H1 (cell line): ENCODE measurements around the gene PDK2. TPM values are rescaled to one million over a fixed set of nuclear protein-coding genes. Genes with fewer than 3 reads are reported as not detected.

Experiments
- CTCF ChIA-PET: fragments of 300-600 bp; sonication (Branson Sonifier 250); formaldehyde crosslinking; loops from one replicate; lab custom pipeline; 2021; ENCODE audit not compliant: partially characterized antibody; lab: Charles Lee
- POLR2A ChIA-PET: fragments of 300-600 bp; sonication (Branson Sonifier 250); formaldehyde crosslinking; loops from one replicate; lab custom pipeline; 2021; ENCODE audit warnings: inconsistent platforms; ENCODE audit not compliant: partially characterized antibody; lab: Charles Lee
- DNase-seq, 2 experiments: peaks; one replicate each; pipeline versions ENCODE4 v3.0.0 to v3.0.0-alpha.2; 2010 to 2022; ENCODE audit warnings: low spot score in 2 of 2, low read depth in 1 of 2, mixed read lengths in 1 of 2
- FAIRE-seq: peaks from 2 replicates; lab custom pipeline; 2011; peaks lifted over from hg19 to GRCh38; lab: Jason Lieb, UNC
- H2AFZ ChIP-seq: 2 replicates; pipeline ENCODE4 v1.8.1; 2012; ENCODE audit warnings: low read length, inconsistent platforms
- H2AK5ac ChIP-seq: 2 replicates; pipeline ENCODE4 v1.6.1; 2013; ENCODE audit warnings: low read depth, low read length
- H2BK120ac ChIP-seq: replicated peaks from 2 replicates; pipeline ENCODE3; 2013; ENCODE audit warnings: low read depth, low read length, inconsistent platforms
- H2BK12ac ChIP-seq: 2 replicates; pipeline ENCODE4 v1.6.1; 2013; ENCODE audit warnings: low read depth, low read length
- H2BK15ac ChIP-seq: 2 replicates; pipeline ENCODE4 v1.6.1; 2013; ENCODE audit warnings: low read length
- H2BK20ac ChIP-seq: 2 replicates; pipeline ENCODE4 v1.6.1; 2013; ENCODE audit warnings: low read length
- H2BK5ac ChIP-seq: 2 replicates; pipeline ENCODE4 v1.6.1; 2013; ENCODE audit warnings: low read depth, low read length
- H3K14ac ChIP-seq: 2 replicates; pipeline ENCODE4 v1.6.1; 2013; ENCODE audit warnings: inconsistent platforms; ENCODE audit not compliant: insufficient read length
- H3K18ac ChIP-seq: 2 replicates; pipeline ENCODE4 v1.6.1; 2013; ENCODE audit warnings: low read length; ENCODE audit errors: extremely low read depth
- H3K23ac ChIP-seq: 2 replicates; pipeline ENCODE4 v1.6.1; 2013; ENCODE audit warnings: inconsistent platforms; ENCODE audit not compliant: insufficient read length
- H3K23me2 ChIP-seq: 2 replicates; pipeline ENCODE4 v1.6.1; 2013; ENCODE audit warnings: low read depth, low read length
- H3K27ac ChIP-seq: 2 replicates; pipeline ENCODE4 v1.6.1; 2011; ENCODE audit warnings: low read depth, low read length, inconsistent platforms
- H3K27me3 ChIP-seq, 4 experiments: replicated peaks in 1 of 4; 1 replicate in 1 of 4; 2 replicates in 3 of 4; pipeline versions ENCODE4 v1.6.1 to v1.8.1; 2011 to 2013; ENCODE audit warnings: low read length in 3 of 4, mild to moderate bottlenecking in 3 of 4, inconsistent platforms in 2 of 4, mixed read lengths in 2 of 4, moderate library complexity in 1 of 4; ENCODE audit not compliant: control insufficient read depth in 3 of 4, insufficient read depth in 3 of 4; ENCODE audit errors: extremely low read depth in 1 of 4
- H3K36me3 ChIP-seq, 4 experiments: 2 replicates each; pipeline versions ENCODE4 v1.6.1 to v1.8.1; 2011 to 2013; ENCODE audit warnings: mild to moderate bottlenecking in 4 of 4, low read length in 3 of 4, moderate library complexity in 2 of 4, control low read depth in 1 of 4, inconsistent platforms in 1 of 4; ENCODE audit not compliant: insufficient read depth in 4 of 4, control insufficient read depth in 2 of 4
- H3K4ac ChIP-seq: replicated peaks from 2 replicates; pipeline ENCODE3; 2013; ENCODE audit warnings: low read length, low read depth, mixed read lengths, inconsistent platforms; ENCODE audit not compliant: insufficient read length
- H3K4me1 ChIP-seq, 4 experiments: replicated peaks in 1 of 4; 1 replicate in 1 of 4; 2 replicates in 3 of 4; pipeline versions ENCODE4 v1.6.1 to v1.8.1; 2011 to 2013; ENCODE audit warnings: low read length in 3 of 4, inconsistent platforms in 2 of 4, mixed read lengths in 1 of 4; ENCODE audit not compliant: insufficient read depth in 4 of 4, control insufficient read depth in 3 of 4
- H3K4me2 ChIP-seq, 2 experiments: 2 replicates each; pipeline versions ENCODE4 v1.6.1 to v1.8.1; 2011 to 2013; ENCODE audit warnings: low read depth in 2 of 2, low read length in 2 of 2, control low read depth in 1 of 2, inconsistent platforms in 1 of 2, mild to moderate bottlenecking in 1 of 2; ENCODE audit not compliant: insufficient read depth in 1 of 2
- H3K4me3 ChIP-seq, 4 experiments: fragments of 200-600, 300-600 bp in 1 of 4; sonication (generic), shearing (Covaris generic), sonication (Bioruptor Twin) in 1 of 4; 2 replicates each; pipeline versions ENCODE4 v1.5.1 to v1.8.1; 2011 to 2016; ENCODE audit warnings: low read length in 4 of 4, low read depth in 3 of 4, control low read depth in 2 of 4, inconsistent platforms in 2 of 4, mild to moderate bottlenecking in 2 of 4, mixed read lengths in 1 of 4, moderate library complexity in 1 of 4; ENCODE audit not compliant: insufficient read depth in 2 of 4; ENCODE audit errors: extremely low read depth in 1 of 4
- H3K56ac ChIP-seq: replicated peaks from 2 replicates; pipeline ENCODE3; 2013; ENCODE audit warnings: low read depth, mild to moderate bottlenecking, mixed read lengths, low read length, inconsistent platforms; ENCODE audit not compliant: insufficient read length
- H3K79me1 ChIP-seq: 2 replicates; pipeline ENCODE4 v1.6.1; 2013; ENCODE audit warnings: low read depth, low read length, control low read depth
- H3K79me2 ChIP-seq, 2 experiments: 2 replicates each; pipeline versions ENCODE4 v1.6.1 to v1.8.1; 2012 to 2013; ENCODE audit warnings: low read length in 2 of 2, mild to moderate bottlenecking in 2 of 2, inconsistent platforms in 1 of 2; ENCODE audit not compliant: insufficient read depth in 2 of 2, control insufficient read depth in 1 of 2
- H3K9ac ChIP-seq, 4 experiments: replicated peaks in 1 of 4; 1 replicate in 1 of 4; 2 replicates in 3 of 4; pipeline versions ENCODE4 v1.6.1 to v1.8.1; 2011 to 2013; ENCODE audit warnings: low read depth in 3 of 4, low read length in 3 of 4, control low read depth in 2 of 4, mild to moderate bottlenecking in 2 of 4, moderate library complexity in 2 of 4, inconsistent platforms in 1 of 4; ENCODE audit errors: extremely low read depth in 1 of 4
- H3K9me3 ChIP-seq, 2 experiments: 2 replicates each; pipeline versions ENCODE4 v1.6.1 to v1.8.1; 2012 to 2013; ENCODE audit warnings: mild to moderate bottlenecking in 2 of 2, moderate library complexity in 2 of 2, control low read depth in 1 of 2, inconsistent platforms in 1 of 2, low read depth in 1 of 2, low read length in 1 of 2, mixed read lengths in 1 of 2; ENCODE audit not compliant: insufficient read depth in 2 of 2
- H4K20me1 ChIP-seq, 2 experiments: replicated peaks in 1 of 2; 2 replicates each; pipeline versions ENCODE3 to v1.8.1; 2011 to 2013; ENCODE audit warnings: inconsistent platforms in 2 of 2, low read length in 2 of 2, mild to moderate bottlenecking in 1 of 2; ENCODE audit not compliant: insufficient read depth in 2 of 2, control insufficient read depth in 1 of 2
- H4K5ac ChIP-seq: 2 replicates; pipeline ENCODE4 v1.6.1; 2013; ENCODE audit warnings: low read length, low read depth, mixed read lengths, inconsistent platforms; ENCODE audit not compliant: insufficient read length
- H4K8ac ChIP-seq: 2 replicates; pipeline ENCODE4 v1.8.0; 2013; ENCODE audit warnings: mild to moderate bottlenecking, moderate library complexity, low read length, inconsistent platforms; ENCODE audit not compliant: insufficient read depth; ENCODE audit errors: extremely low read depth
- H4K91ac ChIP-seq: replicated peaks from 2 replicates; pipeline ENCODE3; 2013; ENCODE audit warnings: low read length, mixed read lengths, inconsistent platforms; ENCODE audit not compliant: insufficient read length
- BACH1 ChIP-seq: IDR thresholded peaks from 2 replicates; pipeline ENCODE4 v1.6.1; 2012; ENCODE audit warnings: low read length, improper control_type of control experiment
- CBX8 ChIP-seq: fragments of 300-800, 300-1000 bp; sonication (generic); IDR thresholded peaks from 2 replicates; pipeline ENCODE4 v1.7.1; 2016; ENCODE audit warnings: low read depth, low read length, borderline replicate concordance
- GABPA ChIP-seq: IDR thresholded peaks from 2 replicates; pipeline ENCODE4 v1.6.1; 2011; ENCODE audit warnings: mild to moderate bottlenecking, low read length, moderate library complexity, borderline replicate concordance; ENCODE audit not compliant: insufficient read depth
- WGBS, 2 experiments: shearing (Covaris generic) in 1 of 2; methylation state at CpG; one replicate each; pipeline versions ENCODE4 v1.1.6 to v1.1.7; 2013 to 2015; ENCODE audit warnings: low lambda C conversion rate in 2 of 2, mixed read lengths in 2 of 2, inconsistent platforms in 1 of 2, low coverage in 1 of 2, missing lambda C conversion rate in 1 of 2; ENCODE audit not compliant: insufficient replicate concordance in 2 of 2, insufficient coverage in 1 of 2, insufficient read length in 1 of 2; ENCODE audit errors: extremely low coverage in 1 of 2, missing lambda C conversion rate in 1 of 2; 5-methylcytosine and 5-hydroxymethylcytosine counted together
- polyA plus RNA-seq, 7 experiments: library from polyadenylated mRNA; depleted of rRNA in 3 of 7; stranded (reverse) in 5 of 7; unstranded in 2 of 7; fragments of >200 nt in 5 of 7; fragments of 200-250 nt in 2 of 7; gene quantifications; 1 replicate in 5 of 7; 2 replicates in 1 of 7; 4 replicates in 1 of 7; pipeline versions ENCODE4 v1.2.1 to v1.2.3, GENCODE V29; 2011 to 2013; ENCODE audit warnings: missing spikeins in 2 of 7, mixed read lengths in 2 of 7
- total RNA-seq: library from RNA; stranded (reverse); fragmentation: NEBNext Ultra II Directional; extraction: Animal tissue kit (Norgen Biotek cat#: 25700); gene quantifications from 2 replicates; pipeline ENCODE4 v1.2.1, GENCODE V29; 2021

The PDK2 gene
- total and polyA plus RNA-seq, 2 of the 8 experiments (the other 6 are each of a cell fraction or from before 2014, with no cell fraction given) = 18.3 to 121 TPM

GRCh38 chr17:50139185-50139783 lies 44.1 kb downstream of the PDK2 start:
- H3K56ac ChIP-seq = no peak overlapping the region
- H3K4me1 ChIP-seq = peaks cover under 1 to 11% (median 5%) of the 10 kb centered on the region in 4 experiments; a peak in 5 of 7 replicates
- H3K23me2 ChIP-seq = no peaks in the 10 kb centered on the region
- H3K27ac ChIP-seq = no peak overlapping the region
- no peak overlapping the region for H3K4me3 ChIP-seq
- H3K79me1 ChIP-seq = no peaks in the 10 kb centered on the region
- H2BK12ac ChIP-seq = no peak overlapping the region; the same call in 1 of the 2 replicates
- H2AFZ ChIP-seq = no peak overlapping the region
- H3K14ac ChIP-seq = no peak overlapping the region
- no peak overlapping the region for H3K4ac ChIP-seq
- no peak overlapping the region for H2AK5ac ChIP-seq
- no peak overlapping the region for H3K23ac ChIP-seq
- POLR2A ChIA-PET = interaction anchor here (0.8 to 1.1 kb wide), 2 partner anchors 11 kb away, joined by 3 read pairs; no protein-coding TSS in a partner anchor
- H2BK120ac ChIP-seq = no peak overlapping the region
- H4K20me1 ChIP-seq = peaks cover 0 to 10% of the 10 kb centered on the region in 2 experiments
- no peaks in the 10 kb centered on the region for H3K79me2 ChIP-seq
- no peaks in the 10 kb centered on the region for H3K27me3 ChIP-seq
- H2BK5ac ChIP-seq = no peak overlapping the region
- H3K4me2 ChIP-seq = no peak overlapping the region
- no peak overlapping the region for H2BK20ac ChIP-seq
- 85% methylated on average over 15 of the region's 15 CpGs; no CpG with 5 or more reads in 1 of the 2 experiments for WGBS, 2 experiments
- H3K9ac ChIP-seq = no peak overlapping the region
- CTCF ChIA-PET = interaction anchor here (0.5 to 21.6 kb wide), 26 partner anchors 3 to 223 kb away, joined by 3 to 299 read pairs (median 6); partner anchors contain the start of genes COL1A1, ITGA3, PDK2 and PPP1R9B
- H4K91ac ChIP-seq = no peak overlapping the region
- no peak overlapping the region for H3K18ac ChIP-seq
- H2BK15ac ChIP-seq = no peak overlapping the region
- H3K36me3 ChIP-seq = peaks cover 3 to 14% (median 13%) of the 10 kb centered on the region in 4 experiments; a peak in 5 of 8 replicates
- H4K8ac ChIP-seq = no peak overlapping the region
- TF ChIP-seq CBX8 (no peak), BACH1 (no peak), GABPA (no peak)
- TF ChIP-seq, all 59 proteins: peak for 0
- no peaks in the 10 kb centered on the region for H3K9me3 ChIP-seq
- no peak overlapping the region for H4K5ac ChIP-seq
- FAIRE-seq (no peak), DNase-seq (no peak)
